Karpas-422 (cell line): ENCODE measurements around the gene CCDC136. TPM values are rescaled to one million over a fixed set of nuclear protein-coding genes. Genes with fewer than 3 reads are reported as not detected.
A peak's percentile ranks its signal among the peaks of the same experiment; 100 is the strongest.

ENCODE experiments used
- DNase-seq: peaks from one replicate; pipeline ENCODE4 v3.0.0-alpha.2; 2015
- H2AFZ ChIP-seq: fragments of 200-600 bp; sonication (generic); 2 replicates; pipeline ENCODE4 v1.6.1; 2014; ENCODE audit warnings: antibody characterized with exemption, low read length, mixed read lengths
- H3K27ac ChIP-seq: fragments of 200-600 bp; sonication (generic); 2 replicates; pipeline ENCODE4 v1.5.1; 2014; ENCODE audit warnings: mild to moderate bottlenecking, low read length, moderate library complexity
- H3K27me3 ChIP-seq: fragments of 200-600 bp; sonication (generic); 2 replicates; pipeline ENCODE4 v1.6.1; 2014; ENCODE audit warnings: low read length, mixed read lengths
- H3K36me3 ChIP-seq: fragments of 200-600 bp; sonication (generic); 2 replicates; pipeline ENCODE4 v1.6.1; 2014; ENCODE audit warnings: low read length, mixed read lengths; ENCODE audit not compliant: insufficient read depth
- H3K4me1 ChIP-seq: fragments of 200-600 bp; sonication (generic); 2 replicates; pipeline ENCODE4 v1.6.1; 2014; ENCODE audit warnings: mild to moderate bottlenecking, low read length, mixed read lengths
- H3K4me2 ChIP-seq: fragments of 200-600 bp; sonication (generic); 2 replicates; pipeline ENCODE4 v1.6.1; 2014; ENCODE audit warnings: low read length, low read depth, mild to moderate bottlenecking; ENCODE audit not compliant: poor library complexity, severe bottlenecking
- H3K4me3 ChIP-seq: fragments of 200-600 bp; sonication (generic); 2 replicates; pipeline ENCODE4 v1.5.1; 2014; ENCODE audit warnings: mild to moderate bottlenecking, antibody characterized with exemption, low read length, mixed read lengths
- H3K79me2 ChIP-seq: fragments of 200-600 bp; sonication (generic); 2 replicates; pipeline ENCODE4 v1.6.1; 2014; ENCODE audit warnings: mild to moderate bottlenecking, low read length, mixed read lengths
- H3K9ac ChIP-seq: fragments of 200-600 bp; sonication (generic); 2 replicates; pipeline ENCODE4 v1.6.0; 2014; ENCODE audit warnings: low read length
- H3K9me2 ChIP-seq: fragments of 200-600 bp; sonication (generic), shearing (Covaris generic); replicated peaks from 2 replicates; pipeline ENCODE4 v1.6.0; 2014; ENCODE audit warnings: mild to moderate bottlenecking, low read length, moderate library complexity; ENCODE audit not compliant: insufficient read depth
- H3K9me3 ChIP-seq: fragments of 300-700, 200-600 bp; sonication (generic); 2 replicates; pipeline ENCODE4 v1.6.1; 2014; ENCODE audit warnings: low read length, mixed read lengths
- H4K20me1 ChIP-seq: fragments of 200-600 bp; sonication (generic); 2 replicates; pipeline ENCODE4 v1.6.1; 2014; ENCODE audit warnings: mild to moderate bottlenecking, antibody characterized with exemption, low read length, low read depth; ENCODE audit not compliant: insufficient read depth
- total RNA-seq: library from RNA; depleted of rRNA; stranded (reverse); fragments of >200 nt; shearing (Covaris generic); gene quantifications from 2 replicates; pipeline ENCODE4 v1.2.3, GENCODE V29; 2014; ENCODE audit warnings: low replicate concordance; rRNA removed

CCDC136 gene
- 25.9 and 32.5 TPM in 2 replicates for total RNA-seq

DNA sequence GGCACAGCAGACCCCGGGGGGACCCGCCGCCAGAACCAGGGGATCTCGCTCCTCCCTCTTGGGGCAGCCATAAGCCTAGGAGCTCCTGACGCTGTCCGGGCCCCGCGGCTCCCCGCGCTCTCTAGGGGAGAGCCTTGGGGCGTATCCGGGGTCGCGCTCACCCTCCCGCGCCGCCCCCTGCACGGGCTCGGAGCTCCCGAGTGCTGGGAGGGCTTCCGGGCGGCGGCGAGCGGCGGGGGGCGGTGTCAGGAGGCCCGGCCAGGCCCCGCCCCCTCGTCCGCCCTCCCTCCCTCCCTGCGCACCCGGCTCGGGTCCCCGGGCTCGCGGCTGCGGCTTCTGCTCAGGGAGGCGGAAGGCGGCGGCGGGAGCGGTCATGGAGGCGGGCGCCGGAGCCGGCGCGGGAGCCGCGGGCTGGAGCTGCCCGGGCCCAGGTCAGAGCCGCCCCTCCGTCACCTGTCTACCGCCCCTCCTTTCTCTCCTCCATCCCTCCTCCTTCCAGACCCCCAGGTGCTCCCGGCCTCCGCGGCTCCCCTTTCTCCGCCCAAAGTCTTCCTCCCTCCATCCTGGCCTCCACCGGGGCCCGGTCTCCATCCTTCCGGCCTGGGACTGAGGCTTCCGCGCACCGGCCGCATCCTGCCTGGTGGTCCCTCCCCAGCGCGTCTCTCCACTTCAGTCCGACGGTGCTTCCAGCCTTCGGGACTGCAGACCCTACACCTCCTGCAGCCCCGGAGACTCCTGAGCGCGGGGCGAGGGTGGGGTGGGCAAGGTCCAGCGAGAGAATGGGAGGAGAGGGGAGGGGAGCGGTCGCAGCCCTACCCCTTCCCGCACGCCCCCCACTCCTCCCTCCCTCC, at the start of gene CCDC136:
Gene CCDC136 (plus strand): TSS at position 848 of the 851 bp plus-strand sequence. CDS start 444 bp downstream, outside the sequence.
- Histone ChIP-seq H3K27ac (no peak within 1 kb of the TSS; the same call in 1 of the 2 replicates), H3K4me2 (peak within 1 kb of the TSS; percentile 91), H3K9ac (peak within 1 kb of the TSS; percentile 93), H3K4me3 (peak within 1 kb of the TSS; percentile 97), H3K27me3 (no peaks in the 10 kb centered on the region), H3K36me3 (no peaks in the 10 kb centered on the region), H3K9me2 (no peaks in the 10 kb centered on the region), H2AFZ (peak within 1 kb of the TSS; percentile 97), H3K4me1 (peaks cover 19% of the 10 kb centered on the region), H4K20me1 (no peaks in the 10 kb centered on the region), H3K9me3 (no peaks in the 10 kb centered on the region), H3K79me2 (peaks cover 5% of the 10 kb centered on the region; the same call in 1 of the 2 replicates)
- DNase-seq = peak; percentile 89

DNA sequence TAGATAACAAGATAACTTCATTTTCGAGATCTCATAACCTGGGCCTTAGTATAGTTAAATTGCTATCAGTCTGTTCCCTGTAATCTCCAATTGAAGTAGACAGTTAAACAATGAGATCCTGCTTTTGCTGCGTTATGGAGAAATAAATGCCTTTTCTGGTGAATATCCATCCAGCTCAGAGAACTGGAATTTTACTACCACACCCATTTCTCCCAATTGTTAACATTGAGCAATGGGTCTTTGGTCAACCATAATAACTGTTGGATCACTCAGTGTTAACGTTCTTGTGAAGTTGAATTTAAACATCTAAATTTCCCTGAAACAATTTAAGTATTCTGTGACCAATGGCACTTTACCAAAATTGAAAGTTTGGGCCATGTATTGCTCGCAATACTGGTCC, 49.6 kb upstream of the CCDC136 start:
- H3K4me1 ChIP-seq = peaks cover 28% of the 10 kb centered on the region
- no peak overlapping the region for H3K27ac ChIP-seq
- no peak overlapping the region for H3K9ac ChIP-seq
- H3K9me2 ChIP-seq = no peaks in the 10 kb centered on the region
- peaks cover 12% of the 10 kb centered on the region; the same call in 1 of the 2 replicates for H3K36me3 ChIP-seq
- H3K4me2 ChIP-seq = no peak overlapping the region
- no peak overlapping the region for H3K4me3 ChIP-seq
- no peak overlapping the region for H2AFZ ChIP-seq
- H3K9me3 ChIP-seq = no peaks in the 10 kb centered on the region
- H3K79me2 ChIP-seq = peaks cover 81% of the 10 kb centered on the region
- no peaks in the 10 kb centered on the region for H3K27me3 ChIP-seq
- no peak for DNase-seq
- H4K20me1 ChIP-seq = peaks cover 31% of the 10 kb centered on the region

DNA sequence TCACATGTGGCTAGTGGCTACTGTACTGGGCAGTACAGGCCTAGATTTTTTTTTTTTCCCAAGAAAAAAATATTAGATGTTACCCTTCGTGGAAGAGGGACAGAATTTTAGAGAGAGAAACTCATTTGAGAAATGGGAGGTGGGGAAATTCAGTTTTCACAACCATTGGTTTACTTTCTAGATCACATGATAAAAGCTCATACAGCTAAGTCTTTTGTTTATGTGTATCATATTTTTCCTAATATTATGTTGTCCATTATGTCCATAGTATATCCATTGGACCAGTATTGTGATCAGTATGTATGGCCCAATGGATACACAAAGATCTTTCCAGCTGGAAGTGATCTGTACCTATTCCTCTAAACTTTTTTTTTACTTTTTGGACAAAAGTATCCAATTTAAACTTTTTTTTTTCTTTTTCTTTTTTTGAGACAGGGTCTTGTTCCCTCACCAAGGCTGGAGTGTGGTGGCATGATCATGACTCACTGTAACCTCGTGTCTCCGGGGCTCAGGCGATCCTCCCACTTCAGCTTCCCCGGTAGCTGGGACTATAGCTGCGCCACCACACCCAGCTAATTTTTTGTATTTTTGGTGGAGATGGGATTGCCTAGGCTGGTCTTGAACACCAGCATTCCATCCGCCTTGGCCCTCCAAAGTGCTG, 48.5 kb upstream of the CCDC136 start:
- no peak overlapping the region for H3K4me3 ChIP-seq
- H3K4me2 ChIP-seq = no peak overlapping the region
- peaks cover 34% of the 10 kb centered on the region for H4K20me1 ChIP-seq
- no peak for DNase-seq
- no peak overlapping the region for H3K27ac ChIP-seq
- peaks cover 27% of the 10 kb centered on the region for H3K4me1 ChIP-seq
- H3K9ac ChIP-seq = no peak overlapping the region
- H2AFZ ChIP-seq = no peak overlapping the region
- H3K36me3 ChIP-seq = peaks cover 15% of the 10 kb centered on the region; the same call in 1 of the 2 replicates
- H3K9me3 ChIP-seq = no peaks in the 10 kb centered on the region
- no peaks in the 10 kb centered on the region for H3K9me2 ChIP-seq
- H3K79me2 ChIP-seq = peaks cover 91% of the 10 kb centered on the region
- H3K27me3 ChIP-seq = no peaks in the 10 kb centered on the region

DNA sequence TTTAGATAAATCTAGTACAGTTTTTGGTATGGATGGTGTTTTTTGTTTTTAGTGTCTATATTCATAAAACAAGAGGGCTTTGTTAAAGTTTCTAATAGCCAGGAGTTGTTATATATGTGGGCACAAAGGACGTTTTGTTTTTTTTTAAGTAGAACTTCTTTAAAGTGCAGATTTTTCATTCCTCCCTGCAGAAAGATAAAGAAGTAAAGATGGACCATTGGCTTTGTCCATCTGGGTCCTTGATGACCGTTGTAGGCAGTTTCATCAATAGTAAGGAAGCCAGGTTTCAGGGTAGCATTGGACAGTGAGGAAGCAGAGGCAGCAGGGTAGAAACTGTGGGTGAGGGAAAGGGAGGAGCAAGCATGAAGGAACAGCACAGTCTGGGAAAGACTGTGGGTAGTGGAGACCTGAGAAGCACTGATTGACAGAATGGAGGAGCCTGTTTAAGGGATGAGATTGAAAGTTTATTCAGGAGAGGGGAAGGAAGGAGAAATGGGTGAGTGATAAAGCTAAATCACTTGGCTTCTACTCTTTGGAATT, 47.3 kb upstream of the CCDC136 start:
- H3K27me3 ChIP-seq = no peaks in the 10 kb centered on the region
- no peak overlapping the region for H3K4me2 ChIP-seq
- H3K9me3 ChIP-seq = no peaks in the 10 kb centered on the region
- no peak for DNase-seq
- H3K9ac ChIP-seq = no peak overlapping the region
- H3K27ac ChIP-seq = no peak overlapping the region
- peaks cover 21% of the 10 kb centered on the region for H3K4me1 ChIP-seq
- no peak overlapping the region for H3K4me3 ChIP-seq
- H3K79me2 ChIP-seq = peaks cover 100% of the 10 kb centered on the region
- H3K9me2 ChIP-seq = no peaks in the 10 kb centered on the region
- peaks cover 27% of the 10 kb centered on the region for H3K36me3 ChIP-seq
- no peak overlapping the region for H2AFZ ChIP-seq
- peaks cover 35% of the 10 kb centered on the region for H4K20me1 ChIP-seq

DNA sequence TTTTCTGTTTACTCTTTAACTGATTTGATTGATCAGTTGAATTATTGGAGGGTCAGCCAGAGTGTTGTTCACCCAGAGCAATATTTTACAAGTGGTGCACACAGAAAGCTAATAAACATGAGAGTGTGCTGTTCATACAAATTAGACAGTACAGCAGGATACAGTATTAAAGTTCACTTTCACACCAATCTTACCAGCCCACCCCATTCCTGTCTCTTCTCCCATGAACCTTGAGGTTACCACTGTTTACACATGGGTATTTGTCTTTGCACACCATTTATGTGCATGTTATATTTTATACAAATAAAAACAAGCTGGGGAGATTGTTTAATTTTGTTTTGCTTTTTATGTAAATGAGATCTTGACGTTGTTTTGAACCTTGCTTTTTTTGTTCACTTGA, 46.1 kb upstream of the CCDC136 start:
- Histone ChIP-seq H3K9ac (no peak overlapping the region), H3K9me3 (no peaks in the 10 kb centered on the region), H3K4me2 (no peak overlapping the region), H3K79me2 (peaks cover 98% of the 10 kb centered on the region), H3K4me1 (peaks cover 14% of the 10 kb centered on the region), H4K20me1 (peaks cover 22% of the 10 kb centered on the region), H3K36me3 (peaks cover 37% of the 10 kb centered on the region), H3K4me3 (no peak overlapping the region), H3K9me2 (no peaks in the 10 kb centered on the region), H3K27ac (no peak overlapping the region), H3K27me3 (no peaks in the 10 kb centered on the region), H2AFZ (no peak overlapping the region)
- no peak for DNase-seq

DNA sequence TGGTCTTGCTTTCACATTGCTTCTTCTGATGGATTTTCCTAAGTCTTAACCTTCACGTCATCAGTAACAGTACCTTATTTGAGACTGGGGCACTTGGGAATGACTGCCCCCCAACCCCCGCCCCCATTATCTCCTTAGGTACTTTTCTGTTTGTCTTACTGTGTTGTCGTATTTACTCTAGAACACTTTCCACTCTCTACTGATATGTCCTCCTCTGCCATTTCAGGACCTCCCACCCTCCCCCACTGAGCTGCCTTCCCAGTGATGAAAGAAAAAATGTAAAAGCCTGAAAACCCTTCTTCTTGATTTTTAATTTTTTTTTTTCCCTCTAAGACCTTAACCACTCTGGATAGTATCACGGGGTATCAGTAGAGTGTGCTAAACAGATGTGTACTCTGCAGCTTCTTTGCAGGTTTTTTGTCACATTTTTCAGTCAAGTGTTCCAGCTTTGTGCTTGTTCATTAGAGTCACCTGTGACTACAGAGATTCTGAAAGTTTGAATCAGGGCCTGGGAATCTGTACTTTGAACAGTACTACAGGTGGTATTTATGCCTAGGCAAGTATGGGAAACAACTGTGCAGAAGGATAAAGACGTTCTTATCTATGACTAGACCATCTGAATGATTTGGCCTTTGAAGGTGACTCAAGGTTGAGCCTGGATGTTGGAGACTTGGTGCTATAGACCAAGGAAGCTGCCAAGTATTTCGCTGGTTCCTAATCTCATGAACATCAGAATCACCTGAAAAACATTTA, 44.3 kb upstream of the CCDC136 start:
- H3K4me1 ChIP-seq = no peaks in the 10 kb centered on the region; the same call in 1 of the 2 replicates
- H3K27ac ChIP-seq = no peak overlapping the region
- H2AFZ ChIP-seq = no peak overlapping the region
- H3K9me2 ChIP-seq = no peaks in the 10 kb centered on the region
- peaks cover 34% of the 10 kb centered on the region for H3K36me3 ChIP-seq
- no peak overlapping the region for H3K4me2 ChIP-seq
- no peak overlapping the region for H3K9ac ChIP-seq
- H3K79me2 ChIP-seq = peaks cover 95% of the 10 kb centered on the region
- peaks cover 6% of the 10 kb centered on the region; the same call in 1 of the 2 replicates for H4K20me1 ChIP-seq
- no peaks in the 10 kb centered on the region for H3K9me3 ChIP-seq
- no peak for DNase-seq
- H3K4me3 ChIP-seq = no peak overlapping the region
- H3K27me3 ChIP-seq = no peaks in the 10 kb centered on the region

DNA sequence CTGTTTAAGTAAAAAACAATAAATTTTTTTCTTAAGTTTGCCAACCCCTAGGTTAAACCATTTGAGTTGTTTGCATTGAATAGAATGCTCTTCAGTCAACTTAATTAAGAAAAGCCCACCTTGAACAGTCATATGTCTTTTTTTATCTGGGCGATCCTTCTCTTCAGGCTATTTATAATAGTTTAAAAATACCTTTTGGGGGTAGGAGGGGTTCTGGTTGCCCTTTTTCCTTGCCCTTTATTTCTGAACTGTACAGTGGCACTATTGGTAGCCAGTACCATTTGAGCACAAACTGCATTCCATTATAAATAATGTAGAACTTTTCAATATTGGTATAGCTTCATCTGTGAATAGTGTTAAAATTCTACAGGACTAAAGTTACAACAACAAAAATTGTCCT, 39.5 kb upstream of the CCDC136 start:
- Histone ChIP-seq H2AFZ (no peak overlapping the region), H4K20me1 (peaks cover 9% of the 10 kb centered on the region), H3K9me3 (no peaks in the 10 kb centered on the region), H3K36me3 (peaks cover 59% of the 10 kb centered on the region), H3K4me3 (no peak overlapping the region), H3K27me3 (no peaks in the 10 kb centered on the region), H3K9me2 (no peaks in the 10 kb centered on the region), H3K4me1 (no peaks in the 10 kb centered on the region), H3K9ac (no peak overlapping the region), H3K27ac (no peak overlapping the region), H3K4me2 (no peak overlapping the region), H3K79me2 (peaks cover 86% of the 10 kb centered on the region)
- DNase-seq = no peak
